Upper lobe of right lung (tissue), 1 donor: ENCODE data around the gene DNAH14. TPM values are rescaled to one million over a fixed set of nuclear protein-coding genes. Genes with fewer than 3 reads are reported as not detected.

Experiments
- ATAC-seq: fragments of 200-7000 bp; cut with Tn5 transposase; one replicate; pipeline ENCODE4 v1.9.1; 2020; ENCODE audit warnings: mild to moderate bottlenecking, moderate library complexity
- DNase-seq: peaks from one replicate; pipeline ENCODE4 v3.0.0-alpha.2; 2020
- H3K27ac ChIP-seq: fragments of 200-600 bp; one replicate; pipeline ENCODE4 v1.8.0; 2022
- H3K27me3 ChIP-seq: fragments of 200-600 bp; one replicate; pipeline ENCODE4 v1.8.0; 2022; ENCODE audit warnings: mild to moderate bottlenecking
- H3K36me3 ChIP-seq: fragments of 200-600 bp; one replicate; pipeline ENCODE4 v1.8.0; 2022
- H3K4me1 ChIP-seq: fragments of 200-600 bp; one replicate; pipeline ENCODE4 v1.8.0; 2022
- H3K4me3 ChIP-seq: fragments of 200-600 bp; one replicate; pipeline ENCODE4 v1.8.0; 2022; ENCODE audit warnings: mild to moderate bottlenecking
- H3K9me3 ChIP-seq: fragments of 200-600 bp; one replicate; pipeline ENCODE4 v1.8.0; 2022
- intact Hi-C: fragments of 100-400 bp; cut with DNase I; formaldehyde crosslinking; loops from one replicate; pipeline ENCODE4 v1.11.0; 2022
- total RNA-seq: library from RNA; stranded (reverse); fragmentation: NEBNext Ultra II Directional; extraction: Animal tissue kit (Norgen Biotek cat#: 25700); gene quantifications from one replicate; pipeline ENCODE4 v1.2.1, GENCODE V29; 2021
- TF ChIP-seq, protein P1 (sequence below): fragments of 200-600 bp; IDR thresholded peaks from one replicate; pipeline ENCODE4 v1.8.0; 2022; ENCODE audit warnings: antibody characterized with exemption
- donor health status: DM: no; HTN: yes; CAD: no; lungs with severe emphysema.

DNAH14 gene
- total RNA-seq, 1 donor from 2014 or later = 14.9 TPM

DNA sequence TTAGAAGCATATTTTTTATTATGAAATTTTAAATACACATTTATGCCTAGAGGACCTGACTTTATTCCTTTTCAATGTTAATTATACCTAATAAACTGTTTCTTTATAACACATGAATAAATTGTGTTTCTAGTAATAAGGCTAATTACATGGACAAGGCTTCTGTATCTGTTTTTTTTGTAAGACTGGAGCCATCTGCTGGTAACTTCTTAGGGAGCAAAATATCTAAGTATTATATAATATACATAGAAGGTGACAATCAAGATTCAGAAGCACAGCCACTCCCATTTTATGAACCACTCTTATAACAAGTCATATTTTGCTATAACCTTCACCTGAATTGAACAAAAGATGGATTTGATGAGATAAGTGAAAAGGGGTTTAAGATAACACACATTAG lies 414.1 kb downstream of the DNAH14 start:
- H3K27me3 ChIP-seq = no peaks in the 10 kb centered on the region
- no peaks in the 10 kb centered on the region for H3K36me3 ChIP-seq
- DNase-seq = no peak
- intact Hi-C loops = no loop called here
- H3K9me3 ChIP-seq = no peaks in the 10 kb centered on the region
- TF ChIP-seq, protein P1, sequence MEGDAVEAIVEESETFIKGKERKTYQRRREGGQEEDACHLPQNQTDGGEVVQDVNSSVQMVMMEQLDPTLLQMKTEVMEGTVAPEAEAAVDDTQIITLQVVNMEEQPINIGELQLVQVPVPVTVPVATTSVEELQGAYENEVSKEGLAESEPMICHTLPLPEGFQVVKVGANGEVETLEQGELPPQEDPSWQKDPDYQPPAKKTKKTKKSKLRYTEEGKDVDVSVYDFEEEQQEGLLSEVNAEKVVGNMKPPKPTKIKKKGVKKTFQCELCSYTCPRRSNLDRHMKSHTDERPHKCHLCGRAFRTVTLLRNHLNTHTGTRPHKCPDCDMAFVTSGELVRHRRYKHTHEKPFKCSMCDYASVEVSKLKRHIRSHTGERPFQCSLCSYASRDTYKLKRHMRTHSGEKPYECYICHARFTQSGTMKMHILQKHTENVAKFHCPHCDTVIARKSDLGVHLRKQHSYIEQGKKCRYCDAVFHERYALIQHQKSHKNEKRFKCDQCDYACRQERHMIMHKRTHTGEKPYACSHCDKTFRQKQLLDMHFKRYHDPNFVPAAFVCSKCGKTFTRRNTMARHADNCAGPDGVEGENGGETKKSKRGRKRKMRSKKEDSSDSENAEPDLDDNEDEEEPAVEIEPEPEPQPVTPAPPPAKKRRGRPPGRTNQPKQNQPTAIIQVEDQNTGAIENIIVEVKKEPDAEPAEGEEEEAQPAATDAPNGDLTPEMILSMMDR = peak; percentile 35
- H3K4me1 ChIP-seq = no peaks in the 10 kb centered on the region
- no peak for ATAC-seq
- no peak overlapping the region for H3K4me3 ChIP-seq
- no peak overlapping the region for H3K27ac ChIP-seq

DNA sequence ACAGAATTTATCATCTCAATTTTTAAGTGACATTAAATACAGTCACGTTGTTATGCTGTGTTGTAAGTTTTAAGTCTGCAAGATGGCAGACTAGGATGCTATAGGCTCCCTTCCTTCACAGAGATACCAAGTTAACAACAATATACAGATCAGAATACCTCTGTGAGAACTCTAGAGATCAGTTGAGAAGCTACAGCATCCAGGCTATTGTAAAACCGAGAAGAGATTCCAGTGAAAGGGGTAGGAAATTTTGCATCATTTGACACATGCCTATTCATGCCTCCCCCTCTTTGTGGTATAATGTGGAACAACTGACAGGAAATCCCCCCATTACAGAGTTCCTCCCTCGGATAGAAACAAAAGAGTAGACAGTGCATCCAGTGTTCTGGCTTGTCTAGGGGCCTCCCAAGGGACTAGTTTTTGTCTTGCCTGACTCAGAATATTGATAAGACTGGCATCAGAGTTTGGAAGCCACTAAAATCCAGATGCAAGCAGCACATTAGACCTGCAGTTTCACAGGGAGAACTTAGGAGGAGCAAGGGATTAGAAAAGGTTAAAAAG lies 417.7 kb downstream of the DNAH14 start:
- no peaks in the 10 kb centered on the region for H3K4me1 ChIP-seq
- H3K27me3 ChIP-seq = no peaks in the 10 kb centered on the region
- ATAC-seq = no peak
- DNase-seq = no peak
- H3K9me3 ChIP-seq = no peaks in the 10 kb centered on the region
- no peaks in the 10 kb centered on the region for H3K36me3 ChIP-seq
- TF ChIP-seq, protein P1 = no peak
- no peak overlapping the region for H3K4me3 ChIP-seq
- intact Hi-C loops = no loop called here
- no peak overlapping the region for H3K27ac ChIP-seq

DNA sequence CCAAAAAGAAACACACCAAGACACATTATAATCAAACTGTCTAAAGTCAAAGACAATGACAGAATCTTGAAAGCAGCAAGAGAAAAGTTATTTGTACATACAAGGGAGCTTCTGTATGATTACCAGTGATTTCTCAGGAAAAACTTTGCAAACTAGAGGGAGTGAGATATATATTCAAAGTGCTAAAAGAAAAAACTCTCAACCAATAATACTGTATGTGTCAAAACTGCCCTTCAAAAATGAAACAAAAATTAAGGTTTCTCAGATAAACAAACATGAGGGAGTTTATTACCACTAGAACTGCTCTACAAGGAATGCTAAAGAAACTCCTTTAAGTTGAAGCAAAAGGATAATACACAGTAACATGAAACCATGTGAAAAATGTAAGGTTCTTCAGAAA lies 418.9 kb downstream of the DNAH14 start:
- Histone ChIP-seq H3K9me3 (no peaks in the 10 kb centered on the region), H3K36me3 (no peaks in the 10 kb centered on the region), H3K4me1 (no peaks in the 10 kb centered on the region), H3K27ac (no peak overlapping the region), H3K4me3 (no peak overlapping the region), H3K27me3 (no peaks in the 10 kb centered on the region)
- TF ChIP-seq, protein P1 = no peak
- intact Hi-C loops = no loop called here
- ATAC-seq (no peak), DNase-seq (no peak)

DNA sequence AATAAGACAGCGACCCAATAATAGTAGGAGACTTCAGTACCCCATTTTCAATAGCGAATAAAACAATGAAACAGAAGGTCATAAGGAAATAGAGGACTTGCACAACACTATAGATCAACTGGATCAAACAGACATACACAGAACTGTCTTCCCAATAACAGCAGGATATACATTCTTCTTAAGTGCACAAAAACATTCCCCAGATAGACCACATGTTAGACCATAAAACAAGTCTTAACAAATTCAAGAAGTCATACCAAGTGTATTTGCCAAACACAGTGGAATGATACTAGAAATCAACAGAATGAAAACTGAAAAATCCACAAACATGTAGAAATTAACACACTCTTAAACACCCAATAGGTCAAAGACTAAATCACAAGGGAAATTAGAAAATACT lies 420.4 kb downstream of the DNAH14 start:
- DNase-seq (no peak), ATAC-seq (no peak)
- Histone ChIP-seq H3K9me3 (no peaks in the 10 kb centered on the region), H3K4me3 (no peak overlapping the region), H3K27ac (no peak overlapping the region), H3K4me1 (no peaks in the 10 kb centered on the region), H3K27me3 (no peaks in the 10 kb centered on the region), H3K36me3 (no peaks in the 10 kb centered on the region)
- TF ChIP-seq, protein P1 = no peak
- intact Hi-C loops = no loop called here

DNA sequence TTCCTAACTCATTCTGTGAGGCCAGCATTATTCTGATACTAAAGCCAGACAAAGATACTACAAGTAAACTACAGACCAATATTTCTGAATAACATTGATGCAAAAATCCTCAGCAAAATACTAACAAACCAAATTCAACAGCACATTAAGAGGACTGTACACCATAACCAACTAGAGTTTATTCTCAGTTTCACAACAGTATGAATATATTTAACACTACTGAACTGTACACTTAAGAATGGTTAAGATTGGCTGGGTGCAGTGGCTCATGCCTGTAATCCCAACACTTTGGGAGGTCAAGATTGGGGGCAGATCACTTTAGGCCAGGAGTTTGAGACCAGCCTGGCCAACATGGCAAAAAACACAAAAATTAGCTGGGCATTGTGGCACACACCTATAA lies 421.4 kb downstream of the DNAH14 start:
- intact Hi-C loops = no loop called here
- no peak overlapping the region for H3K4me3 ChIP-seq
- ATAC-seq = no peak
- H3K4me1 ChIP-seq = no peaks in the 10 kb centered on the region
- TF ChIP-seq, protein P1 = no peak
- H3K27me3 ChIP-seq = no peaks in the 10 kb centered on the region
- no peak for DNase-seq
- H3K27ac ChIP-seq = no peak overlapping the region
- H3K9me3 ChIP-seq = no peaks in the 10 kb centered on the region
- H3K36me3 ChIP-seq = no peaks in the 10 kb centered on the region

DNA sequence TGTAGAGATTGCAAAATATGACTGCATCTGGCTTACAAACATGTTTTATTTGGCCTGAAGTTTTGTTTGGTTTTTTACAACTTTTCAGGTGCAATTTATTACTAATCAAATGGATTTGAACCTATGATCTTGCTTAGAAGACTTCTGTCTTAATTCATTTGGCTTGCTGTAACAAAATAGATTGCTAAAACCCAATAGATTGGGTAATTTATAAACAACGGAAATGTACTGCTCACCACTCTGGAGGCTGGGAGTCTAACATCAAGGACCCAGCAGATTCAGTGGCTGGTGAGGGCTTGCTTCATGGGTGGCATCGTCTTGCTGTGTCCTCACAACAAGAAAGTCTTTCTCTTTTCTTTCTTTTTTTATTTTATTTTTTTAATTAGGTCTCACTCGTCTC lies 425.4 kb downstream of the DNAH14 start:
- TF ChIP-seq, protein P1 = no peak
- no peaks in the 10 kb centered on the region for H3K4me1 ChIP-seq
- no peak overlapping the region for H3K4me3 ChIP-seq
- no peaks in the 10 kb centered on the region for H3K27me3 ChIP-seq
- H3K27ac ChIP-seq = no peak overlapping the region
- H3K36me3 ChIP-seq = no peaks in the 10 kb centered on the region
- ATAC-seq = no peak
- DNase-seq = no peak
- intact Hi-C loops = no loop called here
- no peaks in the 10 kb centered on the region for H3K9me3 ChIP-seq
